ENCODE data around the gene GPR4.
"Not testable (repeated sequence)": the region's sequence is repeated elsewhere in the genome, so short reads cannot be mapped to it uniquely, and the experiment has no call there.

Gene GPR4

GRCh38 chr19:45601524-45602374 lies at the start of gene GPR4:
TSS of gene GPR4 (minus strand) at chr19:45602212. CDS start at chr19:45591866, 10,346 bp downstream.
- peak; percentile 72 for DNase-seq (ENCODE audit: low spot score)

- DNase-seq (ENCODE audit: low spot score), result no peak
Measured at GRCh38 chr19:45650722-45651121, 48.7 kb upstream of the GPR4 start.

- no peak for DNase-seq (ENCODE audit: low spot score)
Measured at GRCh38 chr19:45646345-45646698, 44.3 kb upstream of the GPR4 start.

GRCh38 chr19:45645631-45646344 lies 43.8 kb upstream of the GPR4 start:
- peak; percentile 93 for DNase-seq (ENCODE audit: low spot score)

- no peak for DNase-seq (ENCODE audit: low spot score)
Measured at GRCh38 chr19:45645068-45645630, 43.1 kb upstream of the GPR4 start.

- DNase-seq (ENCODE audit: low spot score), result no peak
Measured at GRCh38 chr19:45643927-45644771, 42.1 kb upstream of the GPR4 start.

- peak; percentile 78 for DNase-seq (ENCODE audit: low spot score)
Measured at GRCh38 chr19:45643024-45643926, 41.3 kb upstream of the GPR4 start.

GRCh38 chr19:45641274-45642105 lies 39.5 kb upstream of the GPR4 start:
- DNase-seq (ENCODE audit: low spot score), result peak; percentile 73

- DNase-seq (ENCODE audit: low spot score), result peak; percentile 6
Measured at GRCh38 chr19:45640849-45641273, 38.8 kb upstream of the GPR4 start.

- peak; percentile 80 for DNase-seq (ENCODE audit: low spot score)
Measured at GRCh38 chr19:45638930-45639729, 37.1 kb upstream of the GPR4 start, which contains the start of gene EML2. TSS of gene EML2 (minus strand) at chr19:45639397. CDS start at chr19:45639376, 21 bp downstream.

GRCh38 chr19:45637890-45638667 lies 36.1 kb upstream of the GPR4 start:
- peak; percentile 27 for DNase-seq (ENCODE audit: low spot score)

GRCh38 chr19:45636902-45637301 lies 34.9 kb upstream of the GPR4 start:
- no peak for DNase-seq (ENCODE audit: low spot score)

GRCh38 chr19:45636275-45636674 lies 34.3 kb upstream of the GPR4 start:
- DNase-seq (ENCODE audit: low spot score), result no peak

GRCh38 chr19:45632468-45633196 lies 30.6 kb upstream of the GPR4 start:
- DNase-seq (ENCODE audit: low spot score), result peak; percentile 98

GRCh38 chr19:45630463-45630862 lies 28.5 kb upstream of the GPR4 start:
- peak; percentile 83 for DNase-seq (ENCODE audit: low spot score)

GRCh38 chr19:45629704-45630103 lies 27.7 kb upstream of the GPR4 start:
- DNase-seq (ENCODE audit: low spot score), result no peak

- not testable (repeated sequence) for DNase-seq (ENCODE audit: low spot score)
Measured at GRCh38 chr19:45628219-45628618, 26.2 kb upstream of the GPR4 start.

- DNase-seq (ENCODE audit: low spot score), result no peak
Measured at GRCh38 chr19:45623984-45624383, 22.0 kb upstream of the GPR4 start.

All from AG20443 (cell line).